ENCODE measurements around the gene NOXO1. TPM values are rescaled to one million over a fixed set of nuclear protein-coding genes. Genes with fewer than 3 reads are reported as not detected.

The NOXO1 gene
- total and polyA plus RNA-seq, 9 of the 15 experiments (the other 6 are each of a cell fraction or from before 2014, with no cell fraction given) = not detected

DNA sequence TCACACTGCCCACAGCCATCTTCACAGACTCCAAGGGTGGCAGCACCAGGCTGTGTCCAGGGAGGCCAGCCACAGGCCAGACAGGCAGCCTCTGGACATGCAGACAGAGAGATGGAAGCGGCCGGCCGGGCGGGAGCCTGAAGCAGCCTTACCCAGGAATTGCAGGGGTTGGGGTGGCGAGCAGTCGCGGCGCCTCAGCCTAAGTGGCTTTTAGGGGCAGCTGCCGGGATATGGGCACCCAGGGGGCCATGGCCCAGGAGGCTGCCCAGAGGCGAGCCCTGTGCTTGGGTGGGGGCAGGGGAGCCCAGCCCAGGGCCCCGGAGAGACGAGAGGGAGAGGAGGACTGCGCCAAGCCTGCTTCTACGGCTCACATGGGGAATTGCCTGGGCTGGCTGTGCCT, 44.0 kb upstream of the NOXO1 start:
- Histone ChIP-seq H4K20me1 (replicated peaks; ENCODE audit: control insufficient read depth, insufficient read depth, low read length) (0 out of 2 replicates have a peak, but pooled peaks cover 7% of the 10 kb centered on the region), H3K9me3 (replicated peaks; ENCODE audit: control insufficient read depth, insufficient read depth, low read depth, low read length) (no peaks in the 10 kb centered on the region), H3K9ac (ENCODE audit: insufficient read depth in 1 of 2, low read depth in 2 of 2, low read length in 2 of 2) (peak overlapping the region in 1 of 2 experiments; percentile 86; a peak in 1 of 4 replicates), H3K27ac (ENCODE audit: extremely low read depth, low read depth, low read length) (no peak overlapping the region), H3K4me1 (replicated peaks in 1 of 2; ENCODE audit: control insufficient read depth in 2 of 2, insufficient read depth in 2 of 2, low read length in 2 of 2) (peaks cover 23 to 88% of the 10 kb centered on the region in 2 experiments; a peak in 4 of 5 replicates), H3K4me3 (no peak overlapping the region), H3K4me2 (ENCODE audit: insufficient read depth, low read length) (no peak overlapping the region), H3K79me2 (ENCODE audit: control insufficient read depth, insufficient read depth, low read length) (peaks cover 16% of the 10 kb centered on the region), H3K27me3 (ENCODE audit: control insufficient read depth in 2 of 2, insufficient read depth in 2 of 2, low read length in 2 of 2) (no peaks in the 10 kb centered on the region), H3K36me3 (ENCODE audit: control insufficient read depth, insufficient read depth, low read length) (peaks cover 4% of the 10 kb centered on the region; the same call in 1 of the 3 replicates), H3K9me1 (ENCODE audit: control insufficient read depth, insufficient read depth, low read length) (peaks cover 3% of the 10 kb centered on the region), H2AFZ (ENCODE audit: low read depth, low read length) (no peak overlapping the region)
- ATAC-seq = no peak
- in situ Hi-C loops (cut with MboI) (no loop called here), intact Hi-C loops (cut with micrococcal nuclease) (no loop called here)
- ChIA-PET CTCF (ENCODE audit: low intra/inter-chr PET ratio) (no interaction called here), POLR2A (interaction anchor here (0.5 to 1.3 kb wide), 5 partner anchors 14 to 192 kb away, joined by 3 to 14 read pairs (median 4); partner anchors contain the start of gene TRAF7)
- 86% methylated on average over 11 of the region's 14 CpGs for WGBS (ENCODE audit: insufficient coverage, low coverage, missing lambda C conversion rate)
- DNase-seq (ENCODE audit: extremely low read depth in 1 of 4, low spot score in 3 of 4) = no peak
- BruUV-seq (replicated peaks) = no TSS peak
- no peak for TF ChIP-seq ESRRA (IDR thresholded peaks at IDR 0.05; ENCODE audit: borderline replicate concordance, low read depth)
- TF ChIP-seq YY1 (IDR thresholded peaks at IDR 0.05; ENCODE audit: borderline replicate concordance in 1 of 3, control insufficient read depth in 1 of 3, extremely low read depth in 1 of 3, insufficient read depth in 3 of 3, insufficient read length in 1 of 3, insufficient replicate concordance in 2 of 3, low read depth in 1 of 3, low read length in 2 of 3) = no peak
- no peak for TF ChIP-seq TBL1XR1 (IDR thresholded peaks at IDR 0.05; ENCODE audit: low read length in 2 of 2)
- TF ChIP-seq, protein P1, sequence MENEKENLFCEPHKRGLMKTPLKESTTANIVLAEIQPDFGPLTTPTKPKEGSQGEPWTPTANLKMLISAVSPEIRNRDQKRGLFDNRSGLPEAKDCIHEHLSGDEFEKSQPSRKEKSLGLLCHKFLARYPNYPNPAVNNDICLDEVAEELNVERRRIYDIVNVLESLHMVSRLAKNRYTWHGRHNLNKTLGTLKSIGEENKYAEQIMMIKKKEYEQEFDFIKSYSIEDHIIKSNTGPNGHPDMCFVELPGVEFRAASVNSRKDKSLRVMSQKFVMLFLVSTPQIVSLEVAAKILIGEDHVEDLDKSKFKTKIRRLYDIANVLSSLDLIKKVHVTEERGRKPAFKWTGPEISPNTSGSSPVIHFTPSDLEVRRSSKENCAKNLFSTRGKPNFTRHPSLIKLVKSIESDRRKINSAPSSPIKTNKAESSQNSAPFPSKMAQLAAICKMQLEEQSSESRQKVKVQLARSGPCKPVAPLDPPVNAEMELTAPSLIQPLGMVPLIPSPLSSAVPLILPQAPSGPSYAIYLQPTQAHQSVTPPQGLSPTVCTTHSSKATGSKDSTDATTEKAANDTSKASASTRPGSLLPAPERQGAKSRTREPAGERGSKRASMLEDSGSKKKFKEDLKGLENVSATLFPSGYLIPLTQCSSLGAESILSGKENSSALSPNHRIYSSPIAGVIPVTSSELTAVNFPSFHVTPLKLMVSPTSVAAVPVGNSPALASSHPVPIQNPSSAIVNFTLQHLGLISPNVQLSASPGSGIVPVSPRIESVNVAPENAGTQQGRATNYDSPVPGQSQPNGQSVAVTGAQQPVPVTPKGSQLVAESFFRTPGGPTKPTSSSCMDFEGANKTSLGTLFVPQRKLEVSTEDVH (IDR thresholded peaks at IDR 0.05; ENCODE audit: low read depth, partially characterized antibody) = no peak
- TF ChIP-seq, protein P2, sequence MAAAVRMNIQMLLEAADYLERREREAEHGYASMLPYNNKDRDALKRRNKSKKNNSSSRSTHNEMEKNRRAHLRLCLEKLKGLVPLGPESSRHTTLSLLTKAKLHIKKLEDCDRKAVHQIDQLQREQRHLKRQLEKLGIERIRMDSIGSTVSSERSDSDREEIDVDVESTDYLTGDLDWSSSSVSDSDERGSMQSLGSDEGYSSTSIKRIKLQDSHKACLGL (CRISPR knock-in tag; IDR thresholded peaks at IDR 0.05; ENCODE audit: borderline replicate concordance, poor library complexity, severe bottlenecking) = no peak
- no peak for TF ChIP-seq ZNF699 (CRISPR knock-in tag; IDR thresholded peaks at IDR 0.05; ENCODE audit: insufficient replicate concordance)
- TF ChIP-seq, protein P3, sequence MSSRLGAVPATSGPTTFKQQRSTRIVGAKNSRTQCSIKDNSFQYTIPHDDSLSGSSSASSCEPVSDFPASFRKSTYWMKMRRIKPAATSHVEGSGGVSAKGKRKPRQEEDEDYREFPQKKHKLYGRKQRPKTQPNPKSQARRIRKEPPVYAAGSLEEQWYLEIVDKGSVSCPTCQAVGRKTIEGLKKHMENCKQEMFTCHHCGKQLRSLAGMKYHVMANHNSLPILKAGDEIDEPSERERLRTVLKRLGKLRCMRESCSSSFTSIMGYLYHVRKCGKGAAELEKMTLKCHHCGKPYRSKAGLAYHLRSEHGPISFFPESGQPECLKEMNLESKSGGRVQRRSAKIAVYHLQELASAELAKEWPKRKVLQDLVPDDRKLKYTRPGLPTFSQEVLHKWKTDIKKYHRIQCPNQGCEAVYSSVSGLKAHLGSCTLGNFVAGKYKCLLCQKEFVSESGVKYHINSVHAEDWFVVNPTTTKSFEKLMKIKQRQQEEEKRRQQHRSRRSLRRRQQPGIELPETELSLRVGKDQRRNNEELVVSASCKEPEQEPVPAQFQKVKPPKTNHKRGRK (tag; IDR thresholded peaks at IDR 0.05) = no peak
- FAIRE-seq = no peak

All from K562 (cell line).